Small intestine (tissue), 7 donors: ENCODE results near the gene PSMG4. TPM values are rescaled to one million over a fixed set of nuclear protein-coding genes. Genes with fewer than 3 reads are reported as not detected.
"Not testable (repeated sequence)": the region's sequence is repeated elsewhere in the genome, so short reads cannot be mapped to it uniquely, and the experiment has no call there.

ENCODE experiments used
- DNase-seq, 2 donors: peaks; one replicate each; pipeline versions ENCODE4 v3.0.0 to v3.0.0-alpha.2; 2013
- FAIRE-seq: peaks from 2 replicates; lab custom pipeline; 2012; peaks lifted over from hg19 to GRCh38; lab: Jason Lieb, UNC
- H3K27ac ChIP-seq, 3 donors: one replicate each; pipeline ENCODE4 v1.5.1; 2013; ENCODE audit warnings: low read length in 2 of 3, mild to moderate bottlenecking in 2 of 3, control low read depth in 1 of 3, inconsistent platforms in 1 of 3, low read depth in 1 of 3, moderate library complexity in 1 of 3
- H3K27me3 ChIP-seq, 3 donors: one replicate each; pipeline ENCODE4 v1.6.1; 2013; ENCODE audit warnings: low read length in 3 of 3, inconsistent platforms in 1 of 3; ENCODE audit not compliant: control insufficient read depth in 3 of 3, insufficient read depth in 3 of 3
- H3K36me3 ChIP-seq, 3 donors: one replicate each; pipeline ENCODE4 v1.6.1; 2013; ENCODE audit warnings: low read length in 3 of 3, inconsistent platforms in 1 of 3, low read depth in 1 of 3, mild to moderate bottlenecking in 1 of 3, moderate library complexity in 1 of 3; ENCODE audit not compliant: control insufficient read depth in 3 of 3, insufficient read depth in 2 of 3
- H3K4me1 ChIP-seq, 3 donors: one replicate each; pipeline ENCODE4 v1.6.1; 2013; ENCODE audit warnings: low read length in 2 of 3, inconsistent platforms in 1 of 3, low read depth in 1 of 3, mild to moderate bottlenecking in 1 of 3, moderate library complexity in 1 of 3; ENCODE audit not compliant: control insufficient read depth in 3 of 3, insufficient read depth in 2 of 3
- H3K4me3 ChIP-seq, 3 donors: one replicate each; pipeline ENCODE4 v1.5.1; 2013; ENCODE audit warnings: low read length in 3 of 3, control low read depth in 1 of 3, inconsistent platforms in 1 of 3, low read depth in 1 of 3, mild to moderate bottlenecking in 1 of 3, moderate library complexity in 1 of 3
- H3K9me3 ChIP-seq, 2 donors: one replicate each; pipeline ENCODE4 v1.6.1; 2013; ENCODE audit warnings: low read depth in 1 of 2, low read length in 1 of 2; ENCODE audit not compliant: control insufficient read depth in 2 of 2, insufficient read depth in 1 of 2
- WGBS, 3 donors: extraction: QIAGEN DNeasy Blood & Tissue Kit; methylation state at CpG; one replicate each; pipeline ENCODE4 v1.1.7; 2013; 5-methylcytosine and 5-hydroxymethylcytosine counted together
- polyA plus RNA-seq, 4 donors: library from polyadenylated mRNA; stranded (reverse) in 3 of 4; unstranded in 1 of 4; fragments of 200-250 nt in 3 of 4; fragments of 120-200 nt in 1 of 4; gene quantifications; one replicate each; pipeline versions ENCODE4 v1.2.1 to v1.2.3, GENCODE V29; 2013
- donor health status: healthy with polysubstance abuse.
- donor health status: control.
- donor health status: control.
- donor health status: Bipolar disorder and iron deficiency.
- donor health status: healthy.

Gene PSMG4
- polyA plus RNA-seq, 4 donors, result 22.6 to 43.8 (median 33.4) TPM

DNA sequence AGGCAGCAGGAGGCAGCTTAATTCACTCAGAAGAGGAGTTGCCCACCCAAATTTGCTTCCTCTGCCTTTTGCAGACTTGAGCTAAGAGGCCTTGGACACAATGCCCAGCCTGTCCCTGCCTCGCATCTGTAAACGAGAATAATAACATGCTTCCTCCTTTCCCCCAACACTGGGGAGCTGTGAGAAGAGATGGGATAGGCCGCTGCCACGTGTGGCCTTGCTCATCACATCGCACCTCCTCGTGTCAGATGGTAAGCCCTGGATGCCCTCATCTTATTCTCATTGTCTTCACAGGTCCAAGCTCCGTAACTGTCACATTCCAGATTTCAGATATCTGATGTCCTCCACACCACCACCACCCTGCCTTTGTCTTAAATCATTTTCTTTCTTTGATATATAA is 18.2 kb upstream of the PSMG4 start:
- Histone ChIP-seq H3K9me3 (no peaks in the 10 kb centered on the region), H3K4me3 (no peak overlapping the region), H3K27me3 (peaks cover 0 to 10% (median 5%) of the 10 kb centered on the region in 3 donors), H3K36me3 (no peaks in the 10 kb centered on the region), H3K27ac (no peak overlapping the region), H3K4me1 (no peaks in the 10 kb centered on the region)
- WGBS, 3 donors, result 71 to 80% (median 77%) methylated on average over 7 of the region's 7 CpGs
- no peak for FAIRE-seq
- no peak for DNase-seq

- not testable (repeated sequence) for H3K4me3 ChIP-seq, H3K36me3 ChIP-seq, FAIRE-seq, H3K27me3 ChIP-seq, H3K9me3 ChIP-seq, H3K4me1 ChIP-seq, H3K27ac ChIP-seq, DNase-seq
- 85 to 96% (median 91%) methylated on average over 4 of the region's 4 CpGs for WGBS, 3 donors
These were observed 17.0 kb upstream of the PSMG4 start for GRCh38 chr6:3241745-3242144.

DNA sequence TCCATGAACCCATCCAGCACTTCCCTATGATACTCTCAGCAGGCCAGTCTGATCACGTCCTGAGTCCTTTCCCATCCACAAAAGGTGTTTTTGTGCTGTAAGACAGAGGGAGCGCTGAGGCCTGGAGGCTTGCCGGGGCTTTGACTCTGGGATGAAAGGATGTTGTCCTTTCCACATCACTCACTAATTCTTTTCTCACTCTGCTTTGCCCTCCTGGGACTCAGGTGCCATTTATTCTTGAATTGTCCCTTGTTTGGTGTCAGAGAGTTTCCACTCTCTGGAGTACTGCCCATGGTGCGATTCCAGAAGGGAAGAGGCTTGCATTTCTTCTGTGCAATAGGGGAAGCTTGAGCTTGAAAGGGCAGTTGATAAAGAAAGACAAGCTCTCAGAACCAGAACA is 16.0 kb upstream of the PSMG4 start:
- DNase-seq, result no peak
- no peak overlapping the region for H3K4me3 ChIP-seq
- 89 to 92% (median 90%) methylated on average over 4 of the region's 4 CpGs for WGBS, 3 donors
- H3K27me3 ChIP-seq, result peaks cover 0 to 10% (median 2%) of the 10 kb centered on the region in 3 donors
- no peaks in the 10 kb centered on the region for H3K4me1 ChIP-seq
- H3K27ac ChIP-seq, result no peak overlapping the region
- no peaks in the 10 kb centered on the region for H3K9me3 ChIP-seq
- no peaks in the 10 kb centered on the region for H3K36me3 ChIP-seq
- FAIRE-seq, result no peak

DNA sequence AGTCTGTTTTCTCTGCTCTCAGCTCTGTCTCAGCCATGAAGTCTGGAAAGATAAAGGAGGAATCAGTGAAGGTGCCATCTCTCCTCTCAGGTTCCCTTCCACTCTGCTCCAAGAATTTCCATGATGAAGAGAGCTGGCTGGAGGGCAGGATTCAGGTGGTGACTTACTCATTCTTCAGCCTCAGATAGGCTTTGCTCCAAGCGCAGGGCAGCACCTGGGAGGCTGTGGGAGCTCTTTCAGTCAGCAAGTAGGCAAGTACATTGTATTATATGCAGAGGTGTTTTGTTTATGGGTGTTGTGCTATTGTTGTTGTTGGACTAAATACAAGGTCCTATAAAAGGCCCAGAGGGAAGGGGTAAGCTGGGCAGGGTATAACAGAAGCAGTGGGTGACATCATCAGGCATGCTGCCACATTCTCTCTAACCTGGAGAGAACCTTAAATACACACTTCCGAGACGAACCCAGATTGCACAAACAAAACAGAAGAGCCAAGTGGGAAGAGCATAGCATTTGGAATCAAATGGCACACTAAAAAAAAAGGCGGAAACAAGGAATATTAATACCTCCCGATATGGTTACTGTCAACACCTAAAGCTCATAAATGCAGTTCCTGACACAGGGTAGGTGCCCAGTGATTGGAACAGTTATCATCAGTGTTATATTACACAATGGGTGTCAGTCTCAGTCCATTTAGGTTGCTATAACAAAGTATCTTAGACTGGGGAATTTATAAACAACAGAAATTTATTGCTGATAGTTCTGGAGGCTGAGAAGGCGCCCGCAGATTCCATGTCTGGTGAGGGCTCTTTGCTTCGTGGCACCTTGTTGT is 14.5 kb upstream of the PSMG4 start:
- FAIRE-seq (no peak), DNase-seq (no peak)
- 83 to 89% (median 88%) methylated on average over 8 of the region's 8 CpGs for WGBS, 3 donors
- H3K27ac ChIP-seq, result no peak overlapping the region
- no peak overlapping the region for H3K4me3 ChIP-seq
- peaks cover 0 to 14% (median 2%) of the 10 kb centered on the region in 3 donors for H3K27me3 ChIP-seq
- no peaks in the 10 kb centered on the region for H3K36me3 ChIP-seq
- H3K4me1 ChIP-seq, result peaks cover 0 to 8% (median 0%) of the 10 kb centered on the region in 3 donors
- H3K9me3 ChIP-seq, result no peaks in the 10 kb centered on the region

DNA sequence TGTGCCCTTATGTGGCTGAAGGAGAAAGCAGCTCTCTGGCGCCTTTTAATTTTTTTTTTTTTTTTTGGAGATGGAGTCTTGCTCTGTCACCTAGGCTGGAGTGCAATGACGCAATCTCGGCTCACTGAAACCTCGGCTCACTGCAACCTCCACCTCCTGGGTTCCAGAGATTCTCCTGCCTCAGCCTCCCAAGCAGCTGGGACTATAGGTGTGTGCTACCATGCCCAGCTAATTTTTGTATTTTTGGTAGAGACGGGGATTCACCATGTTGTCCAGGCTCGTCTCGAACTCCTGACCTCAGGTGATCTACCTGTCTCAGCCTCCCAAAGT is 13.9 kb upstream of the PSMG4 start:
- WGBS, 3 donors, result 93 to 94% (median 94%) methylated on average over 7 of the region's 7 CpGs
- H3K9me3 ChIP-seq, H3K4me3 ChIP-seq, H3K27ac ChIP-seq, H3K4me1 ChIP-seq, H3K36me3 ChIP-seq, FAIRE-seq, H3K27me3 ChIP-seq, DNase-seq: not testable (repeated sequence)

DNA sequence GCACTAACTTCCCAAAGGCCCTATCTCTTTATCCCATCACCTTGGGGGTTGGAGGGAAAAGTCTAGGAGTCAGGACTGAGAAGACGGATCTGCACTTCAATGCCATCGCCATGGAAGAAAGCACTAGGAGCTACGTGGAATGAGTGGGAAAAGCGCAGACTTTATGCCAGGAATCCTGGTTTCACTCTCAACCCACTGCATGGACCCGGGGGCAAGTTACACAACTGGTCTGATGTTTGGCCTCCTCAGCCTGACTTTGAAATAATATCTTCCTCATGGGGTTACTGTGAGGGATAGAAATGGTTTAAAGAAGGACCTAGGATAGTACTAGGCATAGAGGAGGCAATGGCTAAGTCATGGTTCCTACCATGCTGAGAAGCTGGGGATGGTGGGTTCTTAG is 13.5 kb upstream of the PSMG4 start:
- WGBS, 3 donors, result 92 to 94% (median 92%) methylated on average over 5 of the region's 5 CpGs
- Histone ChIP-seq H3K27ac (no peak overlapping the region), H3K9me3 (no peaks in the 10 kb centered on the region), H3K4me1 (peaks cover 0 to 8% (median 0%) of the 10 kb centered on the region in 3 donors), H3K4me3 (no peak overlapping the region), H3K27me3 (peaks cover 0 to 8% (median 2%) of the 10 kb centered on the region in 3 donors), H3K36me3 (no peaks in the 10 kb centered on the region)
- FAIRE-seq (no peak), DNase-seq (peak in 1 of 2 donors; percentile 48)

DNA sequence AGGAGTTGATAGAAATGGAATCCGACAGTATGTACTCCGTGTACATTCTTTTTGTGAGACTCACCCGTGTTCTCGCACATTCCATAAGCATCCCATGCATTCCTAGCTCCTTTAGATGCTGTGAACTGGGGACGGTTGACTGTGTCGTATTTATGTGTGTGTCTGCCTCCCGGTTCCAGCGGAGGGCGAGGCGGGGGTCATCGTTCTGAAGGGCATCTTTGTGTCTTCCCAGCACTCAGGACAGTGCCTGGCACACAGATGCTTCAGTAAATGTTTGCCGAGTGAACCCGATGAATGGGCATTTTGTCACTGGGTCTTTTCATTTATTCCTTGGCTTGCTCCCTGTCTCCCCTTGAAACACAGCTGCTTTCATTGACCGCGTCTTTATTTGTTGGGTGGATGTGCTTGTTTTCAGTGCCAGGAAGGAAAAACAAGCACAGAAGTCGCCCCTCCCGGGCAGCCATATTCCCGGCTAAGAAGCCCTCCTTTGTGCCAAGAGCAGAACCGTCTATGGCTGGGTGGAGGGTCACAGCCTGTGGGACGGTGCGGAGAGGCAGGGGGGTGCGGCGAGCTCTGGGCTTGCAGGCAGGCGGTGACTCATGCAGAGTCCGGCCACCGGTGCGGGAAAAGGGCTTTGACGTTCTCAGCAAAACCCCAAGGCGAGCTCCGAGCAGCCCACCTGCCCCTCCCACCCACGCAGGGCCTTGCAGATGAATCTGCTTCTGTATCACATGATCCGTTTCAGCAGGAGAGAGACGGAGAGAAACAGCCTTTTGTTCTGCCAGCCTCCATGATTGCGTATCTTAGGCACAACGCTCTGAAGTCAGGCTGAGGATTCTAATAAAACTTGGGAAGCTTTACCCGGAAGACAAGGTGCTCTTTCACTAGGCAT is 11.2 kb upstream of the PSMG4 start:
- peak overlapping the region in 1 of 3 donors; percentile 36 for H3K27ac ChIP-seq
- H3K27me3 ChIP-seq, result peaks cover 0 to 8% (median 2%) of the 10 kb centered on the region in 3 donors
- 31 to 42% (median 40%) methylated on average over 36 of the region's 36 CpGs for WGBS, 3 donors
- H3K4me3 ChIP-seq, result peak overlapping the region in 1 of 3 donors; percentile 29
- H3K4me1 ChIP-seq, result peaks cover 0 to 11% (median 0%) of the 10 kb centered on the region in 3 donors
- no peaks in the 10 kb centered on the region for H3K36me3 ChIP-seq
- DNase-seq (peak; percentile 54 to 72), FAIRE-seq (no peak)
- H3K9me3 ChIP-seq, result no peaks in the 10 kb centered on the region

GRCh38 chr6:3249821-3250220 is 8.9 kb upstream of the PSMG4 start:
- Histone ChIP-seq H3K4me1 (peaks cover 0 to 11% (median 0%) of the 10 kb centered on the region in 3 donors), H3K9me3 (no peaks in the 10 kb centered on the region), H3K36me3 (no peaks in the 10 kb centered on the region), H3K4me3 (no peak overlapping the region), H3K27me3 (peaks cover 0 to 4% (median 0%) of the 10 kb centered on the region in 3 donors), H3K27ac (no peak overlapping the region)
- FAIRE-seq (no peak), DNase-seq (no peak)
- WGBS, 3 donors, result 92 to 98% (median 94%) methylated on average over 3 of the region's 3 CpGs
